C4-2B (cell line): ENCODE data around the gene TMEM205.

Experiments
- ZFX ChIP-seq: fragments of 450-650 bp; IDR thresholded peaks from 2 replicates; pipeline ENCODE4 v1.6.1; 2017
- TF ChIP-seq, protein P1 (sequence below): fragments of 450-650 bp; conservative IDR thresholded peaks from 2 replicates; pipeline ENCODE4 v1.5.1; 2017; ENCODE audit warnings: mild to moderate bottlenecking

DNA sequence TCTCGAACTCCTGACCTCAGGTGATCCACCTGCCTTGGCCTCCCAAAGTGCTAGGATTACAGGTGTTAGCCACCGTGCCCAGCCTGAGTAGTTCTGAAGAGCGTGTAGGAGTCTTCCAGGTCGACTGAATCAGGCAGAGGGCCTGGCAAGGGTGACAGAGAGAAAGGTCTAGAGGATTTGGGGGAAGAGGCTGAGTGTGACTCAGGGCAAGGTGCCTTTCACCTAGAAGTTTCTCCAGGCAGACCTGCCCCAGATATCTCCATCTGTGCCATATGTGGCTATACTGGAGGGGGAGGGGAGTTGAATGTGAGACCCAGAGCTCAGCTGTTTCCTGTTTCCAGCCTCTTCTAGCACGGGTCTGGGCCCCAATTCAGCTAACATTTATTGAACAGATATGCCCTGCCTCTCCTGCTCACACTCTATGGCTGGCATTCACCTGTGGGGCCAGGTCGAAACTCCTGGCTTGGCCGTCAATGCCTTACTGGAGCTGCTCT lies 1.5 kb upstream of the TMEM205 start:
- TF ChIP-seq, protein P1, sequence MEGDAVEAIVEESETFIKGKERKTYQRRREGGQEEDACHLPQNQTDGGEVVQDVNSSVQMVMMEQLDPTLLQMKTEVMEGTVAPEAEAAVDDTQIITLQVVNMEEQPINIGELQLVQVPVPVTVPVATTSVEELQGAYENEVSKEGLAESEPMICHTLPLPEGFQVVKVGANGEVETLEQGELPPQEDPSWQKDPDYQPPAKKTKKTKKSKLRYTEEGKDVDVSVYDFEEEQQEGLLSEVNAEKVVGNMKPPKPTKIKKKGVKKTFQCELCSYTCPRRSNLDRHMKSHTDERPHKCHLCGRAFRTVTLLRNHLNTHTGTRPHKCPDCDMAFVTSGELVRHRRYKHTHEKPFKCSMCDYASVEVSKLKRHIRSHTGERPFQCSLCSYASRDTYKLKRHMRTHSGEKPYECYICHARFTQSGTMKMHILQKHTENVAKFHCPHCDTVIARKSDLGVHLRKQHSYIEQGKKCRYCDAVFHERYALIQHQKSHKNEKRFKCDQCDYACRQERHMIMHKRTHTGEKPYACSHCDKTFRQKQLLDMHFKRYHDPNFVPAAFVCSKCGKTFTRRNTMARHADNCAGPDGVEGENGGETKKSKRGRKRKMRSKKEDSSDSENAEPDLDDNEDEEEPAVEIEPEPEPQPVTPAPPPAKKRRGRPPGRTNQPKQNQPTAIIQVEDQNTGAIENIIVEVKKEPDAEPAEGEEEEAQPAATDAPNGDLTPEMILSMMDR: no peak
- no peak for TF ChIP-seq ZFX
